Astrocyte of the spinal cord (primary cell): ENCODE results near the gene GOLGA1.
"Not testable (repeated sequence)": the region's sequence is repeated elsewhere in the genome, so short reads cannot be mapped to it uniquely, and the experiment has no call there.

ENCODE experiments used
- DNase-seq: peaks from one replicate; pipeline ENCODE4 v3.0.0; 2011; ENCODE audit warnings: low read depth, low spot score
- H3K4me3 ChIP-seq: 2 replicates; pipeline ENCODE4 v1.5.1; 2011; ENCODE audit warnings: low read depth, mild to moderate bottlenecking, low read length, moderate library complexity
- CTCF ChIP-seq: IDR thresholded peaks from 2 replicates; pipeline ENCODE4 v1.5.1; 2012; ENCODE audit warnings: low read depth, mild to moderate bottlenecking, low read length, inconsistent platforms
- in situ Hi-C: cut with HindIII; loops from 2 replicates; pipeline ENCODE4 v1.10.0; 2017; ENCODE audit warnings: low sequenced_read_pairs

Gene GOLGA1

GRCh38 chr9:124840300-124840833 is 100.5 kb downstream of the GOLGA1 start:
- in situ Hi-C loops, result no loop called here
- no peak for DNase-seq
- TF ChIP-seq CTCF, result peak; percentile 44
- no peak overlapping the region for H3K4me3 ChIP-seq

GRCh38 chr9:124839612-124840299 is 101.1 kb downstream of the GOLGA1 start:
- no peak overlapping the region for H3K4me3 ChIP-seq
- peak; percentile 71 for TF ChIP-seq CTCF
- no peak for DNase-seq
- in situ Hi-C loops, result no loop called here

DNA sequence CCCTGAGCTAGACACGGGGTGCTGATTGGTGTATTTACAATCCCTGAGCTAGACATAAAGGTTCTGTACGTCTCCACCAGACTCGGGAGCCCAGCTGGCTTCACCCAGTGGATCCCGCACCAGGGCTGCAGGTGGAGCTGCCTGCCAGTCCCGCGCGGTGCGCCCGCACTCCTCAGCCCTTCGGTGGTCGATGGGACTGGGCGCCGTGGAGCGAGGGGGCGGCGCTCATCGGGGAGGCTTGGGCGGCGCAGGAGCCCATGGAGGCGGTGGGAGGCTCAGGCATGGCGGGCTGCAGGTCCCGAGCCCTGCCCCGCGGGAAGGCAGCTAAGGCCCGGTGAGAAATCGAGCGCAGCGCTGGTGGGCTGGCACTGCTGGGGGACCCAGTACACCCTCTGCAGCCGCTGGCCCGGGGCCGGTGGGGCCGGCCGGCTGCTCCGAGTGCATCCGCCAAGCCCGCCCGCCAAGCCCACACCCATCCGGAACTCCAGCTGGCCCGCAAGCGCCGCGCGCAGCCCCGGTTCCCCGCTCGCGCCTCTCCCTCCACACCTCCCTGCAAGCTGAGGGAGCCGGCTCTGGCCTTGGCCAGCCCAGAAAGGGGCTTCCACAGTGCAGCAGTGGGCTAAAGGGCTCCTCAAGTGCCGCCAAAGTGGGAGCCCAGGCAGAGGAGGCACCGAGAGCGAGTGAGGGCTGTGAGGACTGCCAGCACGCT is 102.2 kb downstream of the GOLGA1 start:
- in situ Hi-C loops, result not testable (repeated sequence)

GRCh38 chr9:124838132-124838531 is 102.8 kb downstream of the GOLGA1 start:
- in situ Hi-C loops, H3K4me3 ChIP-seq, DNase-seq: not testable (repeated sequence)

More for the DNA sequence above, 102.2 kb downstream of the GOLGA1 start:
- not testable (repeated sequence) for DNase-seq, H3K4me3 ChIP-seq

GRCh38 chr9:124835026-124835557 is 105.8 kb downstream of the GOLGA1 start:
- in situ Hi-C loops, result no loop called here
- no peak for TF ChIP-seq CTCF
- DNase-seq, result peak; percentile 89
- H3K4me3 ChIP-seq, result no peak overlapping the region

DNA sequence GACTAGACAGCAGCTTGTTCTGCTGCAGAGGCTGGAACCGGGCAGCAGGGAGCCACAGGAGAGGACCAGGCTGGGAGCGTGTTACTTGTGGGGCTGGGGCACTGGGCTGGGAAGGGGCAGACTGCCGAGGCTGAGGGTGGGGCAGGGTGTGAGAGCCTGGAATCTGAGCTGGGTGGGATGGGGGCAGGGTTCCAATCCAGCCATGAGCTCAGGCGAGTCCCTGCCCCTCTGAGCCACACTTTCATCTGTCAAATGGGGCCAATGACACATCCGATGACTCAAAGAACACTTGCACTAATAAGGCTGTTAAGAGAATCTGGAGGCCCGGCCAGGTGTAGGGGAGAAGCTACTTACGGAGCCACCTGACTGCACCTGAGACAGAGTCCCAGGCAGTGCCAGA is 106.3 kb downstream of the GOLGA1 start:
- peak; percentile 77 for DNase-seq
- in situ Hi-C loops, result no loop called here
- TF ChIP-seq CTCF, result no peak
- H3K4me3 ChIP-seq, result no peak overlapping the region

GRCh38 chr9:124831642-124832364 is 109.1 kb downstream of the GOLGA1 start:
- DNase-seq, result no peak
- TF ChIP-seq CTCF, result no peak
- in situ Hi-C loops, result no loop called here
- H3K4me3 ChIP-seq, result no peak overlapping the region
